Esophagus squamous epithelium (tissue), 5 donors: ENCODE data around the gene ATPAF1. TPM values are rescaled to one million over a fixed set of nuclear protein-coding genes. Genes with fewer than 3 reads are reported as not detected.

Experiments used
- DNase-seq: peaks from one replicate; lab custom pipeline; 2025; lab: John Stamatoyannopoulos, UW
- H3K27ac ChIP-seq, 4 donors: fragments of 200-600 bp; sonication (generic); one replicate each; pipeline ENCODE4 v1.5.1; 2016 to 2019; ENCODE audit warnings: mild to moderate bottlenecking in 1 of 4
- H3K27me3 ChIP-seq, 4 donors: fragments of 200-600 bp; sonication (generic); 1 replicate in 3 of 4; 2 replicates in 1 of 4; pipeline versions ENCODE4 v1.5.1 to v1.6.0; 2017 to 2021; ENCODE audit warnings: antibody characterized with exemption in 1 of 4
- H3K36me3 ChIP-seq, 3 donors: fragments of 200-600 bp; sonication (generic); one replicate each; pipeline ENCODE4 v1.5.1; 2016 to 2019
- H3K4me1 ChIP-seq, 3 donors: fragments of 200-600 bp; sonication (generic); one replicate each; pipeline ENCODE4 v1.5.1; 2017 to 2019
- H3K4me3 ChIP-seq, 4 donors: fragments of 200-600 bp; sonication (generic); 1 replicate in 3 of 4; 2 replicates in 1 of 4; pipeline ENCODE4 v1.5.1; 2016 to 2019; ENCODE audit warnings: mild to moderate bottlenecking in 2 of 4, moderate library complexity in 1 of 4
- H3K9me3 ChIP-seq, 3 donors: fragments of 200-600 bp; sonication (generic); one replicate each; pipeline ENCODE4 v1.5.1; 2016 to 2019
- POLR2A ChIP-seq, 4 donors: fragments of 450-650 bp; IDR thresholded peaks; one replicate each; pipeline ENCODE4 v1.6.1; 2017; ENCODE audit warnings: antibody characterized with exemption in 4 of 4, mild to moderate bottlenecking in 4 of 4, moderate library complexity in 3 of 4
- WGBS, 2 donors: methylation state at CpG; one replicate each; pipeline ENCODE4 v1.1.5; 2018; 5-methylcytosine and 5-hydroxymethylcytosine counted together
- intact Hi-C: fragments of 100-400 bp; cut with DNase I; formaldehyde crosslinking; loops from one replicate; pipeline ENCODE4 v1.15.0; 2022
- total RNA-seq, 4 donors: library from RNA; depleted of rRNA; stranded (reverse); fragments of >200 nt; gene quantifications; one replicate each; pipeline ENCODE4 v1.1.0, GENCODE V29; 2016
- TF ChIP-seq, protein P1 (sequence below), 6 experiments: fragments of 450-650 bp in 4 of 6; fragments of 200-600 bp in 2 of 6; sonication (generic) in 2 of 6; IDR thresholded peaks; one replicate each; pipeline ENCODE4 v1.5.1; 2016 to 2019; ENCODE audit warnings: antibody characterized with exemption in 6 of 6, mild to moderate bottlenecking in 4 of 6, moderate library complexity in 4 of 6
- donor health status: DM: yes; HTN: yes; CAD: no.

The ATPAF1 gene
- total RNA-seq, 4 donors from 2014 or later, result 25.7 to 39.1 (median 32.8) TPM

DNA sequence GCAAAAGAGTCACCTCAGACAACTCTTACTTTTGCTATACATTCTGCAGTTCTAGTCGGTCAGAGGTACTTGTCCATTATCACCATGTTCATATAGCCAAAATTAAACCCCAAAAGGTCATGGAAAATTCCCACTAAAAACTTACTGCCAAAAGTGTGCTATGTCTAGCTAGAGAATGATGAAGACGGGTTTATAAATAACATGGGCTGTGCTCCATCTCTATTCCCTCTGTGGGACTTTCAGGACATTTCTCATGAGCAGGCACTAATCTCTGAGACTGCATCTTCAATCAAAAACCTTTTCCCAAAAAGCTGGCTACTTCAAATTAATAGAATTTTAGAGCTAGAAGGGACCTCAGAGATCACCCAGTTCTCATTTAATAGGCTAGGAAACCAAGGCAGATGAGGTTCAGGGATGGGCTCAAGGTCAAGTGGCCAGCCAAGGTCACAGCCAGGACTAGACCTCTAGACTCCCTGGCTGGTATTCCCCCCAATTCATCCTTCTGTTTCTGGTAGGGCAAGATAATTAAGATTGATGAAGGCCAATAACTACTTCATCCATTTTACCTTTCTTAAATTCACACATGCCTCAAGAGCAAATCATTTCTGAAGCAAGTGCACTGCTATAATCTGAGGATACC lies 30.6 kb downstream of the ATPAF1 start:
- WGBS, 2 donors, result 31 to 36% methylated on average over 2 of the region's 2 CpGs
- intact Hi-C loops, result no loop called here
- peak overlapping the region in 3 of 4 donors; percentile 66 to 76 (median 72) for H3K27ac ChIP-seq

DNA sequence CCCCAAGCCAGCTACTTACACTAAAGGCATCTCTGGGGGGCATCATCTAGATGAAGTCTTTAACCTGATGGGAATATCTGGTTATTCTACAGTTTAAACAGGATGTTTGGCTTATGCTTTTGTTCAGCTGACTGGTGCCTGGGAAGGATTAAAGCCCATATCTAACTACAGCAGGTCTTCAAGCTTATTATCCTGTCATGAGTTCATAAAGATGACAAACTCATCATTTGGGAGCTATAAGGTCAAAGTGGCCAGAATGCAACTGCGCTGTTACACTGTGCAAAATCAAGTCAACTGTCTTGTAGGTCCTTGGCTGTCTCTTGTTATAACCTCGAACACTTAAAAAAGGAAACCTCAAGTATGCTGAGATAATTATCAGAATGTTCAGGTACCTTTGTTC lies 33.0 kb downstream of the ATPAF1 start:
- no peak overlapping the region for H3K27ac ChIP-seq
- H3K36me3 ChIP-seq, result peaks cover 6 to 78% (median 9%) of the 10 kb centered on the region in 3 donors
- peaks cover 0 to 13% (median 8%) of the 10 kb centered on the region in 3 donors for H3K4me1 ChIP-seq
- no peaks in the 10 kb centered on the region for H3K9me3 ChIP-seq
- TF ChIP-seq, protein P1, sequence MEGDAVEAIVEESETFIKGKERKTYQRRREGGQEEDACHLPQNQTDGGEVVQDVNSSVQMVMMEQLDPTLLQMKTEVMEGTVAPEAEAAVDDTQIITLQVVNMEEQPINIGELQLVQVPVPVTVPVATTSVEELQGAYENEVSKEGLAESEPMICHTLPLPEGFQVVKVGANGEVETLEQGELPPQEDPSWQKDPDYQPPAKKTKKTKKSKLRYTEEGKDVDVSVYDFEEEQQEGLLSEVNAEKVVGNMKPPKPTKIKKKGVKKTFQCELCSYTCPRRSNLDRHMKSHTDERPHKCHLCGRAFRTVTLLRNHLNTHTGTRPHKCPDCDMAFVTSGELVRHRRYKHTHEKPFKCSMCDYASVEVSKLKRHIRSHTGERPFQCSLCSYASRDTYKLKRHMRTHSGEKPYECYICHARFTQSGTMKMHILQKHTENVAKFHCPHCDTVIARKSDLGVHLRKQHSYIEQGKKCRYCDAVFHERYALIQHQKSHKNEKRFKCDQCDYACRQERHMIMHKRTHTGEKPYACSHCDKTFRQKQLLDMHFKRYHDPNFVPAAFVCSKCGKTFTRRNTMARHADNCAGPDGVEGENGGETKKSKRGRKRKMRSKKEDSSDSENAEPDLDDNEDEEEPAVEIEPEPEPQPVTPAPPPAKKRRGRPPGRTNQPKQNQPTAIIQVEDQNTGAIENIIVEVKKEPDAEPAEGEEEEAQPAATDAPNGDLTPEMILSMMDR (IDR thresholded peaks at IDR 0.05), result no peak
- no peak for TF ChIP-seq POLR2A (IDR thresholded peaks at IDR 0.05)
- intact Hi-C loops, result no loop called here
- WGBS, 2 donors, result 100% methylated on average over 2 of the region's 2 CpGs
- DNase-seq, result no peak
- no peak overlapping the region for H3K4me3 ChIP-seq
- H3K27me3 ChIP-seq, result no peaks in the 10 kb centered on the region

More for the DNA sequence above, 30.6 kb downstream of the ATPAF1 start:
- Histone ChIP-seq H3K9me3 (no peaks in the 10 kb centered on the region), H3K36me3 (peaks cover 6 to 72% (median 9%) of the 10 kb centered on the region in 3 donors), H3K4me1 (peaks cover 0 to 21% (median 8%) of the 10 kb centered on the region in 3 donors), H3K27me3 (no peaks in the 10 kb centered on the region), H3K4me3 (no peak overlapping the region)
- DNase-seq, result no peak
- TF ChIP-seq POLR2A (IDR thresholded peaks at IDR 0.05), result no peak
- TF ChIP-seq, protein P1 (IDR thresholded peaks at IDR 0.05), result no peak

DNA sequence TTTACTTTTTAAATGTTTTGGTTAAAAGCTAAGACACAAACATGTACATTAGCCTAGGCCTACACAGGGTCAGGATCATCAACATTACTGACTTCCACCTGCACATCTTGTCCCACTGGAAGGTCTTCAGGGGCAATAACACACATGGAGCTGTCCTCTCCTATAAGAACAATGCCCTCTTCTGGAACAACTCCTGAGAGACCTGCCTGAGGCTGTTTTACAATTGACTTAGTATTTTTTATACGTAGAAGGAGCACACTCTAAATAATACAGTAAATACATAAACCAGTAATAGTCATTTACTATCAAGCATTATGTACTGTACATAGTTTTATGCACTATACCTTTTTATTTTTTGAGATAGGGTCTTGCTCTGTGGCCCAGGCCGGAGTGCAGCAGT lies 37.4 kb downstream of the ATPAF1 start:
- DNase-seq, result no peak
- Histone ChIP-seq H3K27me3 (no peaks in the 10 kb centered on the region), H3K4me1 (no peaks in the 10 kb centered on the region), H3K9me3 (no peaks in the 10 kb centered on the region), H3K27ac (no peak overlapping the region), H3K36me3 (peaks cover 4 to 55% (median 9%) of the 10 kb centered on the region in 3 donors), H3K4me3 (no peak overlapping the region)
- 76 to 79% methylated on average over 2 of the region's 2 CpGs for WGBS, 2 donors
- TF ChIP-seq POLR2A (IDR thresholded peaks at IDR 0.05), result no peak
- TF ChIP-seq, protein P1 (IDR thresholded peaks at IDR 0.05), result no peak
- intact Hi-C loops, result no loop called here

DNA sequence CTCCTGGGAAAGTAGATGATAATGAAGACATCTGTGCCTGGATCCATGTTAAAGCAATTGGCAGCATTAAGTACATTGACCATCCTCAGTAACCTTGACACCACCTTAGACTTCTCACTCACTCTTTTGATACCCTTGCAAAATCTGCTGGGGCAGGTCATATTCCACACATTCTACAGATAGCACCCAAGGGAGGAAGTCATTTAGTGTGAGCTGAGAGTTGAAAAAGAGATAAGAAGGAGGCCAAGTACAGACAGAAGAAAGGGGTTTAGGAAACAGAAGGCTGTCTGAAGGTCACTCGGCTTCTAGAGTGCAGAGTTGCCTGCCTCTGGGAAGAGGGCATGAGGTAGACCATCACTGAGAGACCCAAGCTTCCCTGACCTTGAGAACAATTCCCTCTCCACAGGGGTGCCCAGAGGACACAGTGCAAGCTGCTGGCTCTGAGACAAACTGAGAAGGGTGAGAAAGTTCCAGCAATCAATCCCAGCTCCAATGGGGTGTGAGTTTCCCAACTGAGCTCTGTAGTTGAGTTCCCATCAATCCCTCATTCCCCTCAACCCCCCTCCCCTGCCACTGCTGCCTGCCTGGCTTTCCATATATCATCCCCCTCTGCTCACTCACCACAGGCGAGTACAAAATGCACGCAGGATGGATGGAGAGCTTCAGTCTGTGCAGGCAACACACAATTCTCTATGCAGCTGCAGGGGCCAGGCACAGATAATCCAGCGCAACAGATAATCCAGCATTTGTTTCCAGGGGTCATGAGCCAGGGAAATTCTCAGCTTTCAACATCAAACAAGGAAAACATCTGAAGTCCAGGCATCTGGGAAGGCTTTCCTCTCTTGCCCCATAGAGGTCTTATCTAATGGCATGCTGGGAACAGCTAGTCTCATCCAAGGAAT lies 44.2 kb downstream of the ATPAF1 start:
- H3K9me3 ChIP-seq, result no peaks in the 10 kb centered on the region
- H3K4me3 ChIP-seq, result no peak overlapping the region
- WGBS, 2 donors, result 43 to 83% methylated on average over 4 of the region's 4 CpGs
- H3K27ac ChIP-seq, result no peak overlapping the region
- H3K27me3 ChIP-seq, result no peaks in the 10 kb centered on the region
- DNase-seq, result no peak
- H3K36me3 ChIP-seq, result no peaks in the 10 kb centered on the region
- TF ChIP-seq, protein P1 (IDR thresholded peaks at IDR 0.05), result no peak
- TF ChIP-seq POLR2A (IDR thresholded peaks at IDR 0.05), result no peak
- H3K4me1 ChIP-seq, result peaks cover 0 to 17% (median 0%) of the 10 kb centered on the region in 3 donors
- intact Hi-C loops, result loop anchor here (5.0 kb wide), 1 partner anchor 98 kb away; no protein-coding TSS in a partner anchor
